Fibroblast of the aortic adventitia (primary cell): ENCODE data around the gene FGD2. TPM values are rescaled to one million over a fixed set of nuclear protein-coding genes. Genes with fewer than 3 reads are reported as not detected.

ENCODE experiments used
- DNase-seq: peaks from one replicate; pipeline ENCODE4 v3.0.0-alpha.2; 2010; ENCODE audit warnings: low read depth
- H3K4me3 ChIP-seq: 2 replicates; pipeline ENCODE4 v1.5.1; 2011; ENCODE audit warnings: low read depth, mild to moderate bottlenecking, control low read depth, low read length, moderate library complexity
- CTCF ChIP-seq: IDR thresholded peaks from 2 replicates; pipeline ENCODE4 v1.5.1; 2011; ENCODE audit warnings: mild to moderate bottlenecking, low read length, control low read depth, inconsistent platforms; ENCODE audit not compliant: insufficient read depth
- total RNA-seq: library from RNA; depleted of rRNA; stranded (reverse); fragments of >200 nt; gene quantifications from 2 replicates; pipeline ENCODE4 v1.2.3, GENCODE V29; 2012; ENCODE audit warnings: low replicate concordance

The FGD2 gene
- total RNA-seq, result not detected in 2 replicates

DNA sequence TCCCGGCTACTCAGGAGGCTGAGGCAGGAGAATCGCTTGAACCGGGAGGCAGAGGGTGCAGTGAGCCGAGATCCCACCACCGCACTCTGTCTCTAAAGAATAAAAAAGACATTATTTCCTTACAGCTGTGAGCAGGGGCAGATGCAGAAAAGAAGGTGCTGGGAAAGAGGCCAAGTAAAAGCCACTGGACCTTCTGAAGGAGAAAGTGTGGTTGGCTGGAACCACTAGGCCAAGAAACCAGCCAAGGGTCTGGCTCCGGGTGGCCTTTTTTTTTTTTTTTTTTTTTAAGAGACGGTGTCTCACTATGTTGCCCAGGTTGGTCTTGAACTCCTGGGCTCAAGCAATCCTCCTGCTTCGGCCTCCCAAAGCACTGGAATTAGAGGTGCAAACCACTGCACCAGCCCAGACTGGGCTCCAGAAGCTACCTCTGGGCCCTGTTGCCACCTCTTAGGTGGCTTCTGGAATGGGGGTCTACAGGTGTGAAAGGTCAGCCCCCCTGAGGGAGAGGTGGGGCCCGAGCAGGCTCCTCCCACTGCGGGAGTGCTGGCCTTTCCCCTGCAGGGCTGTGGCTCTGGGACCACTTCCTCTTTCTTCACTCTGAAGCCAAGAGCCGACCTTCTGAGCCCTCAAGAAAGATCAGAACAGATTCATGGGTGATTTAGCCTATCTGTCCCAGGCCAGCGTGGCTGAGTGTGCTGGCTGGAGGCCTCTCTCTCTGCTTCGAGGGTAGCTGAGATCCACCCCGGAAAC, at the start of gene FGD2:
Gene FGD2 (plus strand): TSS at position 595 of the 750 bp plus-strand sequence. CDS start 163 bp downstream, outside the sequence.
- DNase-seq, result no peak
- TF ChIP-seq CTCF, result no peak
- H3K4me3 ChIP-seq, result no peak within 1 kb of the TSS

DNA sequence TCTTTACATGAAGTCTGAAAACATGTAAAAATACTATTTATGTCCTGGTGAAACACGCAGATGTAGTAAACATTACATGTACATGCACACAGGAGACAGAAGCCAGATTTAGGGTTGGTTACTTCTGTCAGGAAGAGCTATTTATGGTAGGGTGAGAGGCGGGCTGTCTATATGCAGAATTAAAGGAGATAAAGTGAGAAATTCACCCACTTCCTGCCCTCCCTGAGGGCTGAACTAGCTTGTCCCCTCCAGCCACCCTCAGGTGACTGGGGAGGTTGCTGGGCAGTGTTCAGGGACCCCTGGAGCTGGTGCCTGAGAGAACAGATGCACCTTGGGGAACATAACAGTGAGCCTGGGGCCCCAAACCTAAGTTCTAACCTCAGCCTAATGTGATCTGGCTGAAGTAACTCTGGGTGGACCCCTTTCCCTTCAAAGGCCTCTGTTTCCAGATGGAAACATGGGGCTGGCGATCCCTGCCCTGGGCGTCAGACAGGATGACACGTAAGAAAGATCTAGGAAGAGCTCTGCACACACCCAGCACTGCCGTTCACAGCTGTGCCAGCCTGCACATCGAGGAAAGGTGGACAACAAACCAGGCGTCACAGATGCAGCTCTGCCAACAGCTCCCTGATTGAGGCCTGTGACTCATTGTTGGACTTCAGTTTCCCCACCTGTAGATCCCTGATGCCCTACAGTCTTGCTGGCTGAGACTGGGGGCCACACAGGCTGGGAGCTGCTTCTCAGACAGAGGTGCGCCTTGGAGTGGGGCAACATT, 49.6 kb upstream of the FGD2 start:
- H3K4me3 ChIP-seq, result peak overlapping the region; percentile 2
- TF ChIP-seq CTCF, result no peak
- peak; percentile 33 for DNase-seq

- no peak for DNase-seq
- no peak for TF ChIP-seq CTCF
Measured at GRCh38 chr6:36956446-36956820, 49.0 kb upstream of the FGD2 start.

DNA sequence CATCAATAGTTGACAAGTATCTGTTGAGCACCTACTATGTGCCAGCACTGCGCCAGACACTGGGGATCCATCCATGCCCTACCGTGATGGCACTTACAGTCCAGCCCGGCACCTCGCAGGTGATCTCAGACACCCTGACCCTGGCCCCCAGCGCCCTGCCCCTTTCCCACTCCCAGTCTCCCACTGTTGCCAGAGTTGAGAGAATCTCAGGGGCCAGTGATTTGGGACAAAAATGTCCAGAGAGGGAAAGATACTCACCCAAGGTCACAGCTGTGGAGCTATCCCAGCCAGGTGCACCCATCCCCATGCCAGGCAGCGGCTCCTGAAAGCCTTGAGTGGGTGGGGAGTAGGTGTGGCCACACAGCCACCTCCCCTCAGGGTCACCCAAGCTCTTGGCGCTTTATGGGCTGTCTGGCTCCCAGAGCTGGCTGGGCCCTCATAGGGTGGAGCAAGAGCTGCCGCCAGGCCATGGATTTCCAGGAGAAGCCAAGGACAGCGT, 47.6 kb upstream of the FGD2 start:
- no peak for TF ChIP-seq CTCF
- no peak for DNase-seq
- no peak overlapping the region for H3K4me3 ChIP-seq

More at GRCh38 chr6:36956446-36956820, 49.0 kb upstream of the FGD2 start:
- H3K4me3 ChIP-seq, result no peak overlapping the region

- H3K4me3 ChIP-seq, result no peak overlapping the region
- TF ChIP-seq CTCF, result no peak
- DNase-seq, result no peak
Measured at GRCh38 chr6:36958775-36959554, 46.5 kb upstream of the FGD2 start.

- no peak for DNase-seq
- no peak overlapping the region for H3K4me3 ChIP-seq
- TF ChIP-seq CTCF, result no peak
Measured at GRCh38 chr6:36959555-36960250, 45.8 kb upstream of the FGD2 start.
